Kidney (tissue), 22 donors: ENCODE data around the gene ADAMTS14. TPM values are rescaled to one million over a fixed set of nuclear protein-coding genes. Genes with fewer than 3 reads are reported as not detected.

Experiments used
- DNase-seq, 5 donors: peaks; one replicate each; pipeline ENCODE4 v3.0.0-alpha.2; 2013 to 2020
- FAIRE-seq: peaks from 2 replicates; lab custom pipeline; 2012; peaks lifted over from hg19 to GRCh38; lab: Jason Lieb, UNC
- H3K27ac ChIP-seq, 2 donors: one replicate each; pipeline ENCODE4 v1.7.0; 2013; ENCODE audit warnings: low read depth in 2 of 2, low read length in 2 of 2, inconsistent platforms in 1 of 2
- H3K27me3 ChIP-seq: one replicate; pipeline ENCODE4 v1.7.1; 2013; ENCODE audit warnings: low read length, inconsistent platforms; ENCODE audit not compliant: control insufficient read depth, insufficient read depth
- H3K36me3 ChIP-seq, 3 donors: one replicate each; pipeline versions ENCODE4 v1.7.0 to v1.7.1; 2013; ENCODE audit warnings: low read length in 3 of 3, control low read depth in 1 of 3, inconsistent platforms in 1 of 3; ENCODE audit not compliant: insufficient read depth in 3 of 3, control insufficient read depth in 2 of 3
- H3K4me1 ChIP-seq, 3 donors: one replicate each; pipeline versions ENCODE4 v1.7.0 to v1.7.1; 2013; ENCODE audit warnings: low read length in 3 of 3, inconsistent platforms in 1 of 3, low read depth in 1 of 3; ENCODE audit not compliant: control insufficient read depth in 2 of 3, insufficient read depth in 2 of 3
- H3K4me3 ChIP-seq, 3 donors: one replicate each; pipeline versions ENCODE4 v1.7.0 to v1.8.1; 2013; ENCODE audit warnings: low read length in 3 of 3, control low read depth in 1 of 3, inconsistent platforms in 1 of 3
- H3K9ac ChIP-seq, 3 donors: one replicate each; pipeline versions ENCODE4 v1.7.0 to v1.7.1; 2013; ENCODE audit warnings: low read length in 3 of 3, control low read depth in 1 of 3, inconsistent platforms in 1 of 3
- H3K9me3 ChIP-seq, 3 donors: one replicate each; pipeline versions ENCODE4 v1.7.0 to v1.7.1; 2013; ENCODE audit warnings: low read length in 3 of 3, control low read depth in 1 of 3, inconsistent platforms in 1 of 3; ENCODE audit not compliant: control insufficient read depth in 2 of 3, insufficient read depth in 1 of 3
- CTCF ChIP-seq: IDR thresholded peaks from 3 replicates; pipeline ENCODE4 v1.5.1; 2012; ENCODE audit warnings: mild to moderate bottlenecking, moderate library complexity, borderline replicate concordance; ENCODE audit not compliant: insufficient read depth; ENCODE audit errors: extremely low read depth
- intact Hi-C: fragments of 100-400 bp; cut with DNase I; formaldehyde crosslinking; loops from one replicate; pipeline ENCODE4 v1.11.1; 2022
- long read RNA-seq, 10 donors: library from polyadenylated mRNA in 1 of 10; unstranded in 1 of 10; transcript quantifications; one replicate each; pipeline ENCODE4 v2.0.0 and lab custom pipeline, GENCODE V29; 2021 to 2026
- polyA plus RNA-seq: library from polyadenylated mRNA; stranded (reverse); fragments of 350-450 nt; fragmentation: Illumina TruSeq; extraction: RNeasy Lipid Tissue Mini Kit (QIAGEN cat#74804); gene quantifications from one replicate; pipeline ENCODE4 v1.2.3, GENCODE V29; 2014; ENCODE audit warnings: low read depth, low replicate concordance; ENCODE audit not compliant: insufficient read depth
- total RNA-seq: library from RNA; stranded (reverse); fragmentation: NEBNext Ultra II Directional; extraction: Animal tissue kit (Norgen Biotek cat#: 25700); gene quantifications from one replicate; pipeline ENCODE4 v1.2.1, GENCODE V29; 2021
- donor health status: control.
- donor health status: control.
- donor health status: control.
- donor health status: control.
- donor health status: control.
- donor health status: DM: yes; HTN: yes; CAD: no.
- donor health status: Normal renal cell carcinoma (clear cell type).

ADAMTS14 gene
- 0.47 TPM for total RNA-seq
- not detected for polyA plus RNA-seq
- long read RNA-seq, donor 1: 0 reads
- long read RNA-seq, donor 2: 0 reads
- long read RNA-seq, donor 3: 0 reads
- long read RNA-seq, donor 4: 0 reads
- long read RNA-seq, donor 5: 0 reads
- long read RNA-seq, donor 6: 0 reads
- long read RNA-seq, donor 7: 0 reads
- long read RNA-seq, donor 8: 0 reads
- long read RNA-seq, donor 9: 0 reads
- long read RNA-seq, donor 10: 0 reads

GRCh38 chr10:70672165-70673042 is at the start of gene ADAMTS14:
ADAMTS14 (plus strand) TSS chr10:70672506; CDS start chr10:70672803, 297 bp downstream.
- Histone ChIP-seq H3K4me3 (peak within 1 kb of the TSS; percentile 18 to 38 (median 21)), H3K9ac (peak within 1 kb of the TSS in 1 of 3 donors; percentile 4), H3K9me3 (no peaks in the 10 kb centered on the region), H3K27ac (no peak within 1 kb of the TSS), H3K27me3 (peaks cover 7% of the 10 kb centered on the region), H3K36me3 (no peaks in the 10 kb centered on the region), H3K4me1 (peaks cover 0 to 6% (median 0%) of the 10 kb centered on the region in 3 donors)
- peak in 4 of 5 donors; percentile 51 to 71 (median 69) for DNase-seq
- intact Hi-C loops: no loop called here
- TF ChIP-seq CTCF: no peak
- FAIRE-seq: no peak

- DNase-seq (no peak), FAIRE-seq (no peak)
- Histone ChIP-seq H3K4me1 (no peaks in the 10 kb centered on the region), H3K27me3 (no peaks in the 10 kb centered on the region), H3K36me3 (no peaks in the 10 kb centered on the region), H3K9ac (no peak overlapping the region), H3K27ac (no peak overlapping the region), H3K4me3 (no peak overlapping the region), H3K9me3 (peaks cover 0 to 11% (median 0%) of the 10 kb centered on the region in 3 donors)
- intact Hi-C loops: no loop called here
- TF ChIP-seq CTCF: no peak
These were observed 49.8 kb upstream of the ADAMTS14 start for GRCh38 chr10:70622541-70622940.

- H3K9ac ChIP-seq: no peak overlapping the region
- no peak overlapping the region for H3K27ac ChIP-seq
- no peak for TF ChIP-seq CTCF
- FAIRE-seq (no peak), DNase-seq (no peak)
- H3K27me3 ChIP-seq: no peaks in the 10 kb centered on the region
- intact Hi-C loops: no loop called here
- H3K36me3 ChIP-seq: no peaks in the 10 kb centered on the region
- H3K9me3 ChIP-seq: peaks cover 0 to 11% (median 0%) of the 10 kb centered on the region in 3 donors
- H3K4me1 ChIP-seq: no peaks in the 10 kb centered on the region
- no peak overlapping the region for H3K4me3 ChIP-seq
These were observed 49.1 kb upstream of the ADAMTS14 start for GRCh38 chr10:70622981-70623844.
